HepG2 (cell line): Measurements from ENCODE around the gene IBTK. TPM values are rescaled to one million over a fixed set of nuclear protein-coding genes. Genes with fewer than 3 reads are reported as not detected.

Experiments
- ATAC-seq: fragments of 200-7000 bp; cut with Tn5 transposase; 3 replicates; pipeline ENCODE4 v1.9.1; 2020; ENCODE audit warnings: mild to moderate bottlenecking, moderate library complexity
- BruUV-seq: library from RNA; stranded (reverse); fragments of 400-500 nt; replicated peaks from 2 replicates; lab custom pipeline; 2021; lab: Mats Ljungman, UMichigan
- CTCF ChIA-PET: fragments of 300-600 bp; formaldehyde crosslinking; extraction: SDS; loops from one replicate; lab custom pipeline; 2021; ENCODE audit warnings: low total read pairs, inconsistent platforms, low intra/inter-chr PET ratio; lab: Yijun Ruan, JAX
- POLR2A ChIA-PET: fragments of 350-600 bp; sonication (Branson Sonifier 250); formaldehyde crosslinking; loops from one replicate; lab custom pipeline; 2020; ENCODE audit warnings: antibody characterized with exemption, inconsistent platforms; lab: Yijun Ruan, JAX
- DNase-seq: peaks from one replicate; pipeline ENCODE4 v3.0.0-alpha.2; 2015; ENCODE audit warnings: low spot score
- FAIRE-seq: peaks from 3 replicates; lab custom pipeline; 2011; peaks lifted over from hg19 to GRCh38; lab: Jason Lieb, UNC
- H2AFZ ChIP-seq: one replicate; pipeline ENCODE4 v1.6.1; 2011; ENCODE audit warnings: low read length, inconsistent platforms
- H3K27ac ChIP-seq: fragments of 300-600 bp; 3 replicates; pipeline ENCODE4 v1.8.0; 2011; ENCODE audit warnings: mixed run types, mild to moderate bottlenecking, mixed read lengths, low read length, inconsistent platforms; ENCODE audit not compliant: insufficient read depth; ENCODE audit errors: extremely low read length
- H3K27me3 ChIP-seq, 2 experiments: fragments of 200-600 bp in 1 of 2; 2 replicates in 1 of 2; 3 replicates in 1 of 2; pipeline versions ENCODE4 v1.6.0 to v1.8.0; 2011; ENCODE audit warnings: low read length in 2 of 2, mild to moderate bottlenecking in 2 of 2, moderate library complexity in 2 of 2, inconsistent platforms in 1 of 2; ENCODE audit not compliant: insufficient read depth in 2 of 2, control insufficient read depth in 1 of 2
- H3K36me3 ChIP-seq, 2 experiments: fragments of 200-600 bp in 1 of 2; replicated peaks in 1 of 2; 2 replicates in 1 of 2; 3 replicates in 1 of 2; pipeline versions ENCODE4 v1.5.1 to v1.8.0; 2011; ENCODE audit warnings: low read length in 2 of 2, inconsistent platforms in 1 of 2; ENCODE audit not compliant: insufficient read depth in 2 of 2, control insufficient read depth in 1 of 2
- H3K4me1 ChIP-seq: 2 replicates; pipeline ENCODE4 v1.5.1; 2012; ENCODE audit warnings: low read length, inconsistent platforms; ENCODE audit not compliant: insufficient read depth
- H3K4me2 ChIP-seq: 2 replicates; pipeline ENCODE4 v1.6.0; 2011; ENCODE audit warnings: low read depth, low read length, inconsistent platforms
- H3K4me3 ChIP-seq, 3 experiments: fragments of 200-600 bp in 1 of 3; sonication (generic), shearing (Covaris generic) in 1 of 3; replicated peaks in 1 of 3; 2 replicates each; pipeline ENCODE4 v1.5.1; 2011 to 2016; ENCODE audit warnings: low read length in 3 of 3, inconsistent platforms in 2 of 3, low read depth in 2 of 3, mild to moderate bottlenecking in 2 of 3, control low read depth in 1 of 3, mixed read lengths in 1 of 3; ENCODE audit not compliant: insufficient read depth in 1 of 3
- H3K79me2 ChIP-seq: one replicate; pipeline ENCODE4 v1.6.1; 2011; ENCODE audit warnings: low read length, inconsistent platforms; ENCODE audit not compliant: insufficient read depth
- H3K9ac ChIP-seq: 2 replicates; pipeline ENCODE4 v1.6.0; 2011; ENCODE audit warnings: mild to moderate bottlenecking, low read depth, low read length, inconsistent platforms; ENCODE audit not compliant: insufficient read depth
- H3K9me3 ChIP-seq: 2 replicates; pipeline ENCODE4 v1.5.1; 2012; ENCODE audit warnings: mild to moderate bottlenecking, low read length
- H4K20me1 ChIP-seq: 2 replicates; pipeline ENCODE4 v1.6.0; 2011; ENCODE audit warnings: inconsistent platforms, mild to moderate bottlenecking, low read length, moderate library complexity; ENCODE audit not compliant: insufficient read depth
- CHD4 ChIP-seq: fragments of 200-600 bp; sonication (generic); IDR thresholded peaks from 2 replicates; pipeline ENCODE4 v1.7.0; 2017; ENCODE audit warnings: mild to moderate bottlenecking, low read length, borderline replicate concordance
- CREM ChIP-seq, 2 experiments: sonication (generic) in 1 of 2; formaldehyde crosslinking in 1 of 2; IDR thresholded peaks; 2 replicates each; pipeline versions ENCODE4 v1.4.0 to v1.6.1; 2016 to 2020; ENCODE audit warnings: antibody characterized with exemption in 1 of 2, mild to moderate bottlenecking in 1 of 2, missing genetic modification reagents in 1 of 2
- EED ChIP-seq: sonication (generic); formaldehyde crosslinking; IDR thresholded peaks from 2 replicates; pipeline ENCODE4 v1.5.0; 2020; ENCODE audit warnings: mild to moderate bottlenecking, missing genetic modification reagents
- SIN3A ChIP-seq: IDR thresholded peaks from 2 replicates; pipeline ENCODE4 v1.6.1; 2011; ENCODE audit warnings: low read depth, mild to moderate bottlenecking, control low read depth, low read length, borderline replicate concordance
- ZBTB7A ChIP-seq: sonication (generic); formaldehyde crosslinking; IDR thresholded peaks from 2 replicates; pipeline ENCODE4 v1.8.0; 2022; ENCODE audit warnings: mild to moderate bottlenecking, missing genetic modification reagents
- ZNF878 ChIP-seq: sonication (generic); formaldehyde crosslinking; IDR thresholded peaks from 2 replicates; pipeline ENCODE4 v1.8.1; 2023; ENCODE audit warnings: mild to moderate bottlenecking, missing genetic modification reagents, moderate library complexity
- WGBS: methylation state at CpG from one replicate; pipeline ENCODE4 v1.1.6; 2017; ENCODE audit warnings: low lambda C conversion rate; 5-methylcytosine and 5-hydroxymethylcytosine counted together
- in situ Hi-C: cut with HindIII; loops from 2 replicates; pipeline ENCODE4 v1.10.0; 2017; ENCODE audit warnings: low pct_unique_long_range_greater_than_20kb; ENCODE audit not compliant: extremely low pct_ligation_motif_present
- intact Hi-C: fragments of 100-400 bp; cut with micrococcal nuclease; formaldehyde crosslinking; loops from one replicate; pipeline ENCODE4 v1.10.0; 2022; ENCODE audit not compliant: unreplicated experiment
- polyA plus RNA-seq, 8 experiments: library from polyadenylated mRNA; depleted of rRNA in 3 of 8; stranded (reverse) in 7 of 8; unstranded in 1 of 8; fragments of >200 nt; fragmentation: Illumina TruSeq in 4 of 8; extraction: Trizol in 4 of 8; gene quantifications; 2 replicates each; pipeline versions ENCODE4 v1.2.1 to v1.2.3, GENCODE V29; 2011 to 2016; ENCODE audit warnings: low read depth in 4 of 8, missing spikeins in 1 of 8, mixed read lengths in 1 of 8; ENCODE audit not compliant: insufficient read depth in 1 of 8
- total RNA-seq, 5 experiments: library from RNA; depleted of rRNA; stranded (reverse); fragments of >200 nt; fragmentation: Illumina TruSeq; extraction: Trizol; gene quantifications; 2 replicates each; pipeline ENCODE4 v1.2.3, GENCODE V29; 2016; ENCODE audit warnings: low read depth in 1 of 5
- TF ChIP-seq, protein P1 (sequence below): sonication (generic); formaldehyde crosslinking; IDR thresholded peaks from 2 replicates; pipeline ENCODE4 v1.4.0; 2020; ENCODE audit warnings: mild to moderate bottlenecking, missing genetic modification reagents
- TF ChIP-seq, protein P2 (sequence below): sonication (generic); formaldehyde crosslinking; IDR thresholded peaks from 2 replicates; pipeline ENCODE4 v1.4.0; 2020; ENCODE audit warnings: missing genetic modification reagents, mild to moderate bottlenecking, borderline replicate concordance
- TF ChIP-seq, protein P3 (sequence below): sonication (generic); formaldehyde crosslinking; IDR thresholded peaks from 2 replicates; pipeline ENCODE4 v1.4.0; 2020; ENCODE audit warnings: missing genetic modification reagents, borderline replicate concordance

Gene IBTK
- total and polyA plus RNA-seq, 2 of the 13 experiments (the other 11 are each of a cell fraction or from before 2014, with no cell fraction given): 23.8 to 60.0 TPM

GRCh38 chr6:82246802-82247504 is 591 bp downstream of the IBTK start (continued):
- TF ChIP-seq, protein P1, sequence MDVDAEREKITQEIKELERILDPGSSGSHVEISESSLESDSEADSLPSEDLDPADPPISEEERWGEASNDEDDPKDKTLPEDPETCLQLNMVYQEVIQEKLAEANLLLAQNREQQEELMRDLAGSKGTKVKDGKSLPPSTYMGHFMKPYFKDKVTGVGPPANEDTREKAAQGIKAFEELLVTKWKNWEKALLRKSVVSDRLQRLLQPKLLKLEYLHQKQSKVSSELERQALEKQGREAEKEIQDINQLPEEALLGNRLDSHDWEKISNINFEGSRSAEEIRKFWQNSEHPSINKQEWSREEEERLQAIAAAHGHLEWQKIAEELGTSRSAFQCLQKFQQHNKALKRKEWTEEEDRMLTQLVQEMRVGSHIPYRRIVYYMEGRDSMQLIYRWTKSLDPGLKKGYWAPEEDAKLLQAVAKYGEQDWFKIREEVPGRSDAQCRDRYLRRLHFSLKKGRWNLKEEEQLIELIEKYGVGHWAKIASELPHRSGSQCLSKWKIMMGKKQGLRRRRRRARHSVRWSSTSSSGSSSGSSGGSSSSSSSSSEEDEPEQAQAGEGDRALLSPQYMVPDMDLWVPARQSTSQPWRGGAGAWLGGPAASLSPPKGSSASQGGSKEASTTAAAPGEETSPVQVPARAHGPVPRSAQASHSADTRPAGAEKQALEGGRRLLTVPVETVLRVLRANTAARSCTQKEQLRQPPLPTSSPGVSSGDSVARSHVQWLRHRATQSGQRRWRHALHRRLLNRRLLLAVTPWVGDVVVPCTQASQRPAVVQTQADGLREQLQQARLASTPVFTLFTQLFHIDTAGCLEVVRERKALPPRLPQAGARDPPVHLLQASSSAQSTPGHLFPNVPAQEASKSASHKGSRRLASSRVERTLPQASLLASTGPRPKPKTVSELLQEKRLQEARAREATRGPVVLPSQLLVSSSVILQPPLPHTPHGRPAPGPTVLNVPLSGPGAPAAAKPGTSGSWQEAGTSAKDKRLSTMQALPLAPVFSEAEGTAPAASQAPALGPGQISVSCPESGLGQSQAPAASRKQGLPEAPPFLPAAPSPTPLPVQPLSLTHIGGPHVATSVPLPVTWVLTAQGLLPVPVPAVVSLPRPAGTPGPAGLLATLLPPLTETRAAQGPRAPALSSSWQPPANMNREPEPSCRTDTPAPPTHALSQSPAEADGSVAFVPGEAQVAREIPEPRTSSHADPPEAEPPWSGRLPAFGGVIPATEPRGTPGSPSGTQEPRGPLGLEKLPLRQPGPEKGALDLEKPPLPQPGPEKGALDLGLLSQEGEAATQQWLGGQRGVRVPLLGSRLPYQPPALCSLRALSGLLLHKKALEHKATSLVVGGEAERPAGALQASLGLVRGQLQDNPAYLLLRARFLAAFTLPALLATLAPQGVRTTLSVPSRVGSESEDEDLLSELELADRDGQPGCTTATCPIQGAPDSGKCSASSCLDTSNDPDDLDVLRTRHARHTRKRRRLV (CRISPR knock-in tag): no peak; the same call in 1 of the 2 replicates
- peak; percentile 40; the same call in 1 of the 2 replicates for TF ChIP-seq ZNF878 (CRISPR knock-in tag)
- no peak for TF ChIP-seq CREM (IDR thresholded peaks at IDR 0.05)
- TF ChIP-seq CREM (CRISPR knock-in tag; IDR thresholded peaks at IDR 0.05): no peak
- peak; percentile 61; the same call in 1 of the 2 replicates for TF ChIP-seq ZBTB7A (CRISPR knock-in tag)
- peak; percentile 71; the same call in 1 of the 2 replicates for TF ChIP-seq EED

DNA sequence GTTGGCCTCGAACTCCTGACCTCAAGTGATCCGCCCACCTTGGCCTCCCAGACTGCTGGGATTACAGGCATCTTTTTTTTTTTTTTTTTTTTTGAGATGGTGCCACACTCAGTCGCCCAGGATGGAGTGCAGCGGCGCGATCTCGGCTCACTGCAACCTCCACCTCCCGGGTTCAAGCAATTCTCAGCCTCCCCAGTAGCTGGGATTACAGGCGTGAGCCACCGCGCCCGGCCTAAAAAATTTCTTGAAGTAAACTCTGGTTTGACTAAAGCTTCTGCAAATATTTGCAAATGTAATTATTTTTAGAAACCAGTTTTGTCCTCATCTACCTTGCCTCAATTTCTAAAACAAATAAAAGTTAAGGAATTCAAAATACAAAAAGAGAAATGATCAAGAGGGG is 1.2 kb downstream of the IBTK start:
- POLR2A ChIA-PET: interaction anchor here (1.1 to 3.9 kb wide), 4 partner anchors 23 to 821 kb away, joined by 3 to 43 read pairs (median 14); partner anchors contain the start of genes DOP1A and UBE3D
- Histone ChIP-seq H3K36me3 (peaks cover 0 to 10% of the 10 kb centered on the region in 2 experiments; a peak in 2 of 5 replicates), H3K79me2 (peaks cover 55% of the 10 kb centered on the region), H3K27me3 (no peaks in the 10 kb centered on the region; a peak in 1 of 5 replicates), H3K4me1 (peaks cover 56% of the 10 kb centered on the region), H3K4me2 (peak overlapping the region; percentile 99), H3K4me3 (peak overlapping the region; percentile 72 to 87 (median 83)), H3K9ac (peak overlapping the region; percentile 98), H2AFZ (no peak overlapping the region), H4K20me1 (peaks cover 35% of the 10 kb centered on the region), H3K9me3 (no peaks in the 10 kb centered on the region), H3K27ac (peak overlapping the region; percentile 100)
- CTCF ChIA-PET: no interaction called here
- ATAC-seq (no peak), DNase-seq (peak; percentile 7), FAIRE-seq (no peak)
- BruUV-seq: no TSS peak
- WGBS: under 1% methylated on average over 12 of the region's 12 CpGs
- intact Hi-C loops: loop anchor here (2.0 to 10.0 kb wide), 6 partner anchors 162 to 946 kb away; partner anchors contain the start of genes DOP1A, PGM3, RWDD2A and TENT5A
- in situ Hi-C loops: loop anchor here (5.0 to 25.0 kb wide), 2 partner anchors 821 to 941 kb away; partner anchors contain the start of genes DOP1A, PGM3, RWDD2A and UBE3D
- TF ChIP-seq, protein P2, sequence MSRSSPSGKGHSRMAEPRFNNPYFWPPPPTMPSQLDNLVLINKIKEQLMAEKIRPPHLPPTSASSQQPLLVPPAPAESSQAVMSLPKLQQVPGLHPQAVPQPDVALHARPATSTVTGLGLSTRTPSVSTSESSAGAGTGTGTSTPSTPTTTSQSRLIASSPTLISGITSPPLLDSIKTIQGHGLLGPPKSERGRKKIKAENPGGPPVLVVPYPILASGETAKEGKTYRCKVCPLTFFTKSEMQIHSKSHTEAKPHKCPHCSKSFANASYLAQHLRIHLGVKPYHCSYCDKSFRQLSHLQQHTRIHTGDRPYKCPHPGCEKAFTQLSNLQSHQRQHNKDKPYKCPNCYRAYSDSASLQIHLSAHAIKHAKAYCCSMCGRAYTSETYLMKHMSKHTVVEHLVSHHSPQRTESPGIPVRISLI (CRISPR knock-in tag): peak; percentile 78
- TF ChIP-seq, protein P3, sequence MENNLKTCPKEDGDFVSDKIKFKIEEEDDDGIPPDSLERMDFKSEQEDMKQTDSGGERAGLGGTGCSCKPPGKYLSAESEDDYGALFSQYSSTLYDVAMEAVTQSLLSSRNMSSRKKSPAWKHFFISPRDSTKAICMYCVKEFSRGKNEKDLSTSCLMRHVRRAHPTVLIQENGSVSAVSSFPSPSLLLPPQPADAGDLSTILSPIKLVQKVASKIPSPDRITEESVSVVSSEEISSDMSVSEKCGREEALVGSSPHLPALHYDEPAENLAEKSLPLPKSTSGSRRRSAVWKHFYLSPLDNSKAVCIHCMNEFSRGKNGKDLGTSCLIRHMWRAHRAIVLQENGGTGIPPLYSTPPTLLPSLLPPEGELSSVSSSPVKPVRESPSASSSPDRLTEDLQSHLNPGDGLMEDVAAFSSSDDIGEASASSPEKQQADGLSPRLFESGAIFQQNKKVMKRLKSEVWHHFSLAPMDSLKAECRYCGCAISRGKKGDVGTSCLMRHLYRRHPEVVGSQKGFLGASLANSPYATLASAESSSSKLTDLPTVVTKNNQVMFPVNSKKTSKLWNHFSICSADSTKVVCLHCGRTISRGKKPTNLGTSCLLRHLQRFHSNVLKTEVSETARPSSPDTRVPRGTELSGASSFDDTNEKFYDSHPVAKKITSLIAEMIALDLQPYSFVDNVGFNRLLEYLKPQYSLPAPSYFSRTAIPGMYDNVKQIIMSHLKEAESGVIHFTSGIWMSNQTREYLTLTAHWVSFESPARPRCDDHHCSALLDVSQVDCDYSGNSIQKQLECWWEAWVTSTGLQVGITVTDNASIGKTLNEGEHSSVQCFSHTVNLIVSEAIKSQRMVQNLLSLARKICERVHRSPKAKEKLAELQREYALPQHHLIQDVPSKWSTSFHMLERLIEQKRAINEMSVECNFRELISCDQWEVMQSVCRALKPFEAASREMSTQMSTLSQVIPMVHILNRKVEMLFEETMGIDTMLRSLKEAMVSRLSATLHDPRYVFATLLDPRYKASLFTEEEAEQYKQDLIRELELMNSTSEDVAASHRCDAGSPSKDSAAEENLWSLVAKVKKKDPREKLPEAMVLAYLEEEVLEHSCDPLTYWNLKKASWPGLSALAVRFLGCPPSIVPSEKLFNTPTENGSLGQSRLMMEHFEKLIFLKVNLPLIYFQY: no peak
- TF ChIP-seq SIN3A: 0 out of 2 replicates have a peak, but pooled peaks have one; percentile 19
- TF ChIP-seq CHD4: 0 out of 2 replicates have a peak, but pooled peaks have one; percentile 46
